22Rv1 (cell line): Measurements from ENCODE around the gene MMP24.

Experiments
- CTCF ChIP-seq: fragments of 450-650 bp; IDR thresholded peaks from 2 replicates; pipeline ENCODE4 v1.5.1; 2017; ENCODE audit warnings: mild to moderate bottlenecking
- ZFX ChIP-seq: fragments of 450-650 bp; IDR thresholded peaks from 2 replicates; pipeline ENCODE4 v1.6.1; 2017; ENCODE audit warnings: antibody characterized with exemption, borderline replicate concordance

- TF ChIP-seq CTCF (no peak), ZFX (no peak)
Measured at GRCh38 chr20:35325401-35325800, 98.9 kb downstream of the MMP24 start.
